ENCODE measurements around the gene PISD.

GRCh38 chr22:31605851-31606585, 56.0 kb downstream of the PISD start:
- no peak for TF ChIP-seq CTCF (IDR thresholded peaks at IDR 0.05 in 4 of 5, conservative IDR thresholded peaks at IDR 0.05 in 1 of 5)
- TF ChIP-seq POLR2A (IDR thresholded peaks at IDR 0.05): no peak
